RWPE1 (cell line): ENCODE measurements around the gene TBPL2.

Experiments used
- CTCF ChIA-PET: fragments of 350-600 bp; sonication (Branson Sonifier 250); formaldehyde crosslinking; extraction: SDS; loops from one replicate; lab custom pipeline; 2021; lab: Yijun Ruan, JAX
- POLR2A ChIA-PET: fragments of 400-600 bp; formaldehyde crosslinking; extraction: SDS; loops from one replicate; lab custom pipeline; 2020; ENCODE audit warnings: antibody characterized with exemption; ENCODE audit not compliant: low non-redundant PET; lab: Yijun Ruan, JAX
- DNase-seq: peaks from one replicate; pipeline ENCODE4 v3.0.0; 2012; ENCODE audit warnings: low spot score
- H3K27ac ChIP-seq: fragments of 450-650 bp; 2 replicates; pipeline ENCODE4 v1.5.1; 2017
- CTCF ChIP-seq: fragments of 450-650 bp; conservative IDR thresholded peaks from 2 replicates; pipeline ENCODE4 v1.5.1; 2017; ENCODE audit warnings: low read depth, mild to moderate bottlenecking

TBPL2 gene

DNA sequence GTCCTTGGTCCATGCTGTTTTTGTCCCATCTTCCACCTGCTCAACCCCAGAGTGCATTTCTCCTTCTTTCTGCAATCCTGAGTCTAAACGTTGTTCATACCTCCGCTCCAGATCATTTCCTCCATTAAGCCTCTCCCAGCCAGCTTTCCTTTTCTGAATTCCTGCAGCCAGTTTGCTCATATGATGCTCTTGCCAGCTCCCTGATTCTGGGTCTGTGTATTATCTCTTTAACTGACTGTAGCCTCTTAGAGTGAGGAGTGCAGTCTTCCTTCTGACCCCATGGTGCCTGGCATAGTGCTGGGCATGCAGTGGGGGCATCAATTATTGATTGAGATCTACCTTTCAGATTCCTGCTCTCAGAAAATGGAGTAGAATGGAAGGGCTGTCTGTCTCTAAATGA, 11.5 kb upstream of the TBPL2 start:
- H3K27ac ChIP-seq, result no peak overlapping the region; the same call in 1 of the 2 replicates
- ChIA-PET CTCF (no interaction called here), POLR2A (no interaction called here)
- no peak for DNase-seq
- no peak for TF ChIP-seq CTCF

GRCh38 chr14:55451398-55451797, 11.0 kb upstream of the TBPL2 start:
- no peak for DNase-seq
- CTCF ChIA-PET, result no interaction called here
- H3K27ac ChIP-seq, result no peak overlapping the region
- POLR2A ChIA-PET, result no interaction called here
- no peak for TF ChIP-seq CTCF

DNA sequence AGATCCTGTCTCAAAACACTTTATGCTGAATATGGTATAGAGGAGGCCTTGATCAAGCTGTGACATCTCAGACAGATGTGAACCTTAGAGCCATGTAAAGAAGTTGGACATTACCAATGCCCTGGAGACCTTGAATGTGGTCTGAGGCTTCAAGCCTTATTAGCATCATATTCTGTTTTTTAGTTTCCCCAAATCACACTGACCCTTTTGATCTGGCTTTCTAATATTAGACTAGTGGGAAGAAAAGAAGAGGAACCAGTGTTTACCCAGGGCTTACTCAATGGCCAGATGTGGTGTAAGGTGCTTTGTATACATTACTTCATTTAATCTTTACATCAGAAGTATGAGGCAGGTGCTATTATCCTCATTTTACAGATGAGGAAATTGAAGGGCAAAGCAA, 10.6 kb upstream of the TBPL2 start:
- CTCF ChIA-PET, result no interaction called here
- no peak for DNase-seq

DNA sequence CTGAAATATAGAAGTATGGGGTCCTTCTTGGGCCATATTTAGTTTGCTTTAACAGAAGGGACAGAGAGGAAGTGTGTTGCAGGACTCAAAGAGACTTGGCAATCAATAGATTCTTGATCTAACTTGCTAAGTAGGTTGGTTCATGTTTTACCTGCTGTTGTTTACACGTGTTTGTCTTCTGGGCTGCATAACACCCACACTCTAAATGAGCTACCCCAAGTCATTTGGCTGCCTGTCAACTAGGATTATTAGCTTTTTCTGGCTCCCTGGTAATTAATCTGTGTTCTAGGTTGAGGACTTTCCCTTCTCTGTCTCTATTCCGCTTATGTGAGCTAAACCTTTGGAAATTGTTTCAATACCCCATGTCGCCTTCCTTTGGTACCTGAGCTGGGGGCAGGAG, 10.1 kb upstream of the TBPL2 start:
- no peak overlapping the region for H3K27ac ChIP-seq
- CTCF ChIA-PET, result no interaction called here
- no peak for DNase-seq
- no peak for TF ChIP-seq CTCF
- POLR2A ChIA-PET, result interaction anchor here (0.5 kb wide), 1 partner anchor 124 kb away, joined by 3 read pairs; no protein-coding TSS in a partner anchor

More for the DNA sequence above, 10.6 kb upstream of the TBPL2 start:
- POLR2A ChIA-PET, result interaction anchor here (0.5 kb wide), 1 partner anchor 123 kb away, joined by 3 read pairs; no protein-coding TSS in a partner anchor
- no peak overlapping the region for H3K27ac ChIP-seq
- TF ChIP-seq CTCF, result no peak

GRCh38 chr14:55450124-55450523, 9.7 kb upstream of the TBPL2 start:
- POLR2A ChIA-PET, result no interaction called here
- DNase-seq, result no peak
- CTCF ChIA-PET, result no interaction called here
- TF ChIP-seq CTCF, result no peak
- H3K27ac ChIP-seq, result no peak overlapping the region

GRCh38 chr14:55449116-55449515, 8.7 kb upstream of the TBPL2 start:
- CTCF ChIA-PET, result interaction anchor here (0.6 kb wide), 1 partner anchor 483 kb away, joined by 3 read pairs; no protein-coding TSS in a partner anchor
- POLR2A ChIA-PET, result no interaction called here
- TF ChIP-seq CTCF, result no peak
- H3K27ac ChIP-seq, result peak overlapping the region; percentile 74
- DNase-seq, result no peak
